Stimulated activated naive CD8-positive, alpha-beta T cell treated with anti-CD3 and anti-CD28 coated beads, Interleukin-15, Interleukin-2, amounts not matched to agents 100 ng/mL and 50 ng/mL, for 24 hours (primary cell): ENCODE results near the gene PIBF1.
"Not testable (repeated sequence)": the region's sequence is repeated elsewhere in the genome, so short reads cannot be mapped to it uniquely, and the experiment has no call there.

Experiments used
- H3K27ac Mint-ChIP-seq: one replicate; pipeline ENCODE4 v1.8.0; 2021; ENCODE audit warnings: mild to moderate bottlenecking, mixed read lengths
- H3K27me3 Mint-ChIP-seq: one replicate; pipeline ENCODE4 v1.8.0; 2021; ENCODE audit warnings: mixed read lengths
- H3K36me3 Mint-ChIP-seq: one replicate; pipeline ENCODE4 v1.8.0; 2021; ENCODE audit warnings: low read depth, mixed read lengths
- H3K4me1 Mint-ChIP-seq: one replicate; pipeline ENCODE4 v1.8.0; 2021; ENCODE audit warnings: low read depth, mixed read lengths
- H3K4me3 Mint-ChIP-seq: one replicate; pipeline ENCODE4 v1.8.0; 2021; ENCODE audit warnings: mild to moderate bottlenecking, mixed read lengths
- H3K9me3 Mint-ChIP-seq: one replicate; pipeline ENCODE4 v1.8.0; 2021; ENCODE audit warnings: mixed read lengths

PIBF1 gene

GRCh38 chr13:73040968-73041596 is 259.1 kb downstream of the PIBF1 start:
- H3K9me3 Mint-ChIP-seq, result no peaks in the 10 kb centered on the region
- H3K4me3 Mint-ChIP-seq, result no peak overlapping the region
- no peak overlapping the region for H3K27ac Mint-ChIP-seq
- no peaks in the 10 kb centered on the region for H3K36me3 Mint-ChIP-seq
- no peaks in the 10 kb centered on the region for H3K4me1 Mint-ChIP-seq
- H3K27me3 Mint-ChIP-seq, result no peaks in the 10 kb centered on the region

- Mint-ChIP-seq H3K36me3 (no peaks in the 10 kb centered on the region), H3K27me3 (no peaks in the 10 kb centered on the region), H3K4me3 (no peak overlapping the region), H3K4me1 (no peaks in the 10 kb centered on the region), H3K27ac (no peak overlapping the region), H3K9me3 (no peaks in the 10 kb centered on the region)
Measured at GRCh38 chr13:73045031-73045430, 263.1 kb downstream of the PIBF1 start.

DNA sequence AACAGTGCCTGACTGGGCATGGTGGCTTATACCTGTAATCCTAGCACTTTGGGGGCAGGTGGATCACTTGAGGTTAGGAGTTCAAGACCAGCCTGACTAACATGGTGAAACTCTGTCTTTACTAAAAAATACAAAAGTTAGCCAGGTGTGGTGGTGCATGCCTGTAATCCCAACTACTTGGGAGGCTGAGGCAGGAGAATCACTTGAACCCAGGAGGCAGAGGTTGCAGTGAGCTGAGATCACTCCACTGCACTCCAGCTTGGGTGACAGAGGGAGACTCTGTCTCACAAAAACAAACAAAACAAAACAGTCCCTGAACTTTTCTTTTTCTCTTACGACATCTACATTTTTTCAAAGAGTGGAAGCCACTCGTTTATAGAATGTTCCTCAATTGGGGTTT is 266.7 kb downstream of the PIBF1 start:
- H3K27me3 Mint-ChIP-seq, H3K27ac Mint-ChIP-seq, H3K9me3 Mint-ChIP-seq: not testable (repeated sequence)

GRCh38 chr13:73054712-73055111 is 272.8 kb downstream of the PIBF1 start:
- Mint-ChIP-seq H3K36me3 (no peaks in the 10 kb centered on the region), H3K27ac (no peak overlapping the region)

More for the DNA sequence above, 266.7 kb downstream of the PIBF1 start:
- not testable (repeated sequence) for H3K4me1 Mint-ChIP-seq, H3K36me3 Mint-ChIP-seq, H3K4me3 Mint-ChIP-seq

DNA sequence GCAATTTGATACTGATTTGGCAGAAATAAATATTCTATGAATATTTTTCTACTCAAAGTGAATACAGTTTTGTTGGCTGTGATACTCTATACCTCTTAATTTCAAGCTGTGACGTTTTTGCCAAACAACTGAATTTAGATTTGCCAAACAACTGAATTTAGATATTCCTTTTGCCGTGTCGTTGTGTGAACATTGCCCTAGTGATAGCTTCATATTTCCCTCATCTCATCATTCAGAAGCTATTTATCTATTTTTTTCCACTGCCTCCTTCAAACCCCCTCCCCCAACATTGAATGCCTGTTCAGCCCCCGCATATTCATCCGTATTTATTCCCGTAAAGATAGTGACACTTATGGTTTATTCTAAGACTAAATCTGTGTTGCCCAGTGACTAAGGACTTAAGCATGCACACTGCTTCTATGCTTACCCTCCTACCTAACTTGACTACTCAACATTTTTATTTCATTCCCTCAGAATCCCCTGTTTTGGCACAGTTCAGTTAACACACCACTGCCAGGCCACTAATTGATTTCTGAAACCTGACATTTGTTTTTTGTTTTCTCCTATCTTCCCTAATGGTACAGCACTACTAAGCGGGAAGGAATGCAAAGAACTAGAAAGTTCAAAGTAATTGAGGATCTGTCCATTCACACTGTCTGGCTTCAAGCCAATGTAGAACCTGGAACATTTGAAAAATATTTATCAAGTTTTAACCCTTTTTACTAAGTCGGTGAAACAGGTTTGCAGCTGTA is 274.1 kb downstream of the PIBF1 start:
- H3K27ac Mint-ChIP-seq, result no peak overlapping the region
- no peak overlapping the region for H3K4me3 Mint-ChIP-seq
- peaks cover 21% of the 10 kb centered on the region for H3K4me1 Mint-ChIP-seq
- no peaks in the 10 kb centered on the region for H3K36me3 Mint-ChIP-seq
- no peaks in the 10 kb centered on the region for H3K9me3 Mint-ChIP-seq
- peaks cover 54% of the 10 kb centered on the region for H3K27me3 Mint-ChIP-seq

More at GRCh38 chr13:73054712-73055111, 272.8 kb downstream of the PIBF1 start:
- peaks cover 42% of the 10 kb centered on the region for H3K27me3 Mint-ChIP-seq
- H3K4me3 Mint-ChIP-seq, result no peak overlapping the region
- no peaks in the 10 kb centered on the region for H3K9me3 Mint-ChIP-seq
- peaks cover 10% of the 10 kb centered on the region for H3K4me1 Mint-ChIP-seq

GRCh38 chr13:73056565-73056962 is 274.6 kb downstream of the PIBF1 start:
- H3K36me3 Mint-ChIP-seq, result no peaks in the 10 kb centered on the region
- peaks cover 21% of the 10 kb centered on the region for H3K4me1 Mint-ChIP-seq
- H3K27ac Mint-ChIP-seq, result no peak overlapping the region
- H3K4me3 Mint-ChIP-seq, result no peak overlapping the region
- H3K27me3 Mint-ChIP-seq, result peaks cover 54% of the 10 kb centered on the region
- H3K9me3 Mint-ChIP-seq, result no peaks in the 10 kb centered on the region

- Mint-ChIP-seq H3K27ac (no peak overlapping the region), H3K4me3 (no peak overlapping the region), H3K9me3 (no peaks in the 10 kb centered on the region), H3K4me1 (peaks cover 21% of the 10 kb centered on the region), H3K27me3 (peaks cover 58% of the 10 kb centered on the region), H3K36me3 (no peaks in the 10 kb centered on the region)
Measured at GRCh38 chr13:73057284-73058063, 275.5 kb downstream of the PIBF1 start.

- Mint-ChIP-seq H3K27me3 (peaks cover 58% of the 10 kb centered on the region), H3K4me1 (peaks cover 21% of the 10 kb centered on the region), H3K4me3 (peak overlapping the region; percentile 83), H3K27ac (no peak overlapping the region), H3K36me3 (no peaks in the 10 kb centered on the region), H3K9me3 (no peaks in the 10 kb centered on the region)
Measured at GRCh38 chr13:73058064-73058313, 276.1 kb downstream of the PIBF1 start.

DNA sequence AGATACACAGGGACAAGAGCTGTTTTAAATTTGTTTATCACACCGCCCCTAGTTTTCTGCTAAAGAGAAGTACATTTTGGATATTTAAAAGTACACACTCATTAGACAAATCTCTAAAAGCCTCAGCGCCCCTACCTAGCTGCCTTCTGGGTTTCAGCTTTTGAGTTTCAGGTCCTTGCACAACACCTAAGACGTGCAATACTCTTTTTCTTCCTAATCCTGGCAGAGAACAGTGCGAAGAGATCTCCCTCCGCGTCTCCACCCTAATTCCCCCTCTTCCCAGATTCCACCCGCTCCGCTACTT is 276.5 kb downstream of the PIBF1 start:
- no peaks in the 10 kb centered on the region for H3K9me3 Mint-ChIP-seq

DNA sequence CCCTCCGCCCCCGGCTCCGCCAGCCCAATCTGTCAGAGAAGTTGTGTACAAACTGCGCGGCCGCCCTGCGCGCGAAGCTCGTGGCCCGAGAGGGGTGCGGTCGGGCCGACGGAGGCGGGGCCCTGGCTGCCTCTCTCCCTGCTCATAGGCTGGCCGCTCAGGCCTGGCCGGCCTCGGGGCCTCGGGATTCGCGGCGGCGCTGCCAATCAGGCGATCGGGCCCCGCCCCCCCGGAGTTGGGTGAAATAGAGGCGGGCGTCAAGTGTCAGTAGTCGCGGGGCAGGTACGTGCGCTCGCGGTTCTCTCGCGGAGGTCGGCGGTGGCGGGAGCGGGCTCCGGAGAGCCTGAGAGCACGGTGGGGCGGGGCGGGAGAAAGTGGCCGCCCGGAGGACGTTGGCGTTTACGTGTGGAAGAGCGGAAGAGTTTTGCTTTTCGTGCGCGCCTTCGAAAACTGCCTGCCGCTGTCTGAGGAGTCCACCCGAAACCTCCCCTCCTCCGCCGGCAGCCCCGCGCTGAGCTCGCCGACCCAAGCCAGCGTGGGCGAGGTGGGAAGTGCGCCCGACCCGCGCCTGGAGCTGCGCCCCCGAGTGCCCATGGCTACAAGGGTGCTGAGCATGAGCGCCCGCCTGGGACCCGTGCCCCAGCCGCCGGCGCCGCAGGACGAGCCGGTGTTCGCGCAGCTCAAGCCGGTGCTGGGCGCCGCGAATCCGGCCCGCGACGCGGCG is 277.0 kb downstream of the PIBF1 start, which contains the start of gene KLF5:
KLF5 (plus strand) TSS at position 270 of the 724 bp plus-strand sequence; CDS start at position 593, 323 bp downstream.
- peaks cover 58% of the 10 kb centered on the region for H3K27me3 Mint-ChIP-seq
- H3K36me3 Mint-ChIP-seq, result no peaks in the 10 kb centered on the region
- H3K9me3 Mint-ChIP-seq, result no peaks in the 10 kb centered on the region
- H3K4me1 Mint-ChIP-seq, result peaks cover 21% of the 10 kb centered on the region
- peak within 1 kb of the TSS; percentile 83 for H3K4me3 Mint-ChIP-seq
- H3K27ac Mint-ChIP-seq, result peak within 1 kb of the TSS; percentile 62

More for the DNA sequence above, 276.5 kb downstream of the PIBF1 start:
- Mint-ChIP-seq H3K4me1 (peaks cover 21% of the 10 kb centered on the region), H3K4me3 (peak overlapping the region; percentile 83), H3K27me3 (peaks cover 58% of the 10 kb centered on the region), H3K27ac (no peak overlapping the region), H3K36me3 (no peaks in the 10 kb centered on the region)

- no peak overlapping the region for H3K27ac Mint-ChIP-seq
- no peaks in the 10 kb centered on the region for H3K9me3 Mint-ChIP-seq
- H3K36me3 Mint-ChIP-seq, result no peaks in the 10 kb centered on the region
- H3K4me1 Mint-ChIP-seq, result peaks cover 21% of the 10 kb centered on the region
- H3K4me3 Mint-ChIP-seq, result peak overlapping the region; percentile 81
- peaks cover 55% of the 10 kb centered on the region for H3K27me3 Mint-ChIP-seq
Measured at GRCh38 chr13:73059460-73060250, 277.7 kb downstream of the PIBF1 start.

DNA sequence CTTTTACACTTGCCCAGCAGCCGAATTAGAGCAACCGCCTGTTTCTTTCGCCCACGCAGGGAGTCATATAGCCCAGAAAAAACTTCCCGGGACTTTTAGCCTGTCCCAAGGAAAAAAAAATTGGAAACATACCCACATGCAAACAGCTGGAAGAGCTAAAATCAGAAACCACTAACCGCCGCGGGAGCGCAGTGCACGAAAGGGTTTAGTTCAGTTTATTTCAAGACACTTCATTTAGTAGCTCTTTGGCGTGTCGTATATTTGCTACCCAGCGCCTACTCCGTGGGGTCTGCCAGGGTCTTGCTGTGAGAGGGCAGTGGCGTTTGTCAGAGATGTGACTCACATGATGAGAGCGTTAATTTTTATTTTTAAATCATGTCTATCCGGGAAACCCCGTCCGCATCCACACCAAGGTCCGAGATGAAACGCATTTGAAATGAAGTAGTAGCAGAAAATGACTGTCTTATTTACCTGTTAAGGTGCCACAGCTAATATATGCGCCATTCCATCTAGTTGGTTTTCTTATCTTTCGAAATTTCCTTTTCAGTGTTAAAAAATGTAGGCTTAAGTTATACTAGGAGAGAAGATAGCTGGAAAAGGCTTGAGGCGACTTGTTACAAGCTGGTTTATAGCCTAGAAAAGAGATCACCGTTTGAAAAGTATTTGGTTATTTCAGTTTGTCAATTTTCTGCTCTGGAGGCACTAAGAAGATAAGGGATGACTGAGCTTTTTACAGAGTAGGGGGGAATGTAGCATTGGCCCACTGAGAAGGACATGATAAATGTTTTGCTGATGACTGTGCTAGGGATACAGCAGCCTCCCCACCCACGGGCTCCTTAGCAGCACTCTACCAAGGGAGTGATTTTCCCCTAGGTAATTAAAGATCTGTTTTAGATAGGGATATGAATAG is 278.6 kb downstream of the PIBF1 start:
- Mint-ChIP-seq H3K27ac (no peak overlapping the region), H3K9me3 (no peaks in the 10 kb centered on the region), H3K36me3 (no peaks in the 10 kb centered on the region), H3K27me3 (peaks cover 49% of the 10 kb centered on the region), H3K4me1 (peaks cover 21% of the 10 kb centered on the region), H3K4me3 (peak overlapping the region; percentile 81)

- Mint-ChIP-seq H3K4me3 (no peak overlapping the region), H3K9me3 (no peaks in the 10 kb centered on the region), H3K36me3 (no peaks in the 10 kb centered on the region), H3K27ac (no peak overlapping the region), H3K27me3 (peaks cover 39% of the 10 kb centered on the region), H3K4me1 (peaks cover 21% of the 10 kb centered on the region)
Measured at GRCh38 chr13:73061473-73061872, 279.5 kb downstream of the PIBF1 start.
